ENCODE measurements around the gene ADGRL3.

- TF ChIP-seq CTCF (IDR thresholded peaks at IDR 0.05), result no peak
- no peak for TF ChIP-seq POLR2A (IDR thresholded peaks at IDR 0.05)
Observed at GRCh38 chr4:61770456-61770855, 570.3 kb downstream of the ADGRL3 start.

All from adrenal gland (tissue), 5 donors.